Measurements from ENCODE around the gene SGCE.

The SGCE gene

GRCh38 chr7:94565247-94565894, 90.6 kb downstream of the SGCE start:
- no peak for DNase-seq

- no peak for DNase-seq
These were observed 93.4 kb downstream of the SGCE start for GRCh38 chr7:94562525-94562924.

- no peak for DNase-seq
These were observed 94.0 kb downstream of the SGCE start for GRCh38 chr7:94561841-94562514.

GRCh38 chr7:94559972-94560371, 96.0 kb downstream of the SGCE start:
- DNase-seq = no peak

GRCh38 chr7:94557215-94557614, 98.7 kb downstream of the SGCE start:
- DNase-seq = no peak

- no peak for DNase-seq
These were observed 99.9 kb downstream of the SGCE start for GRCh38 chr7:94556028-94556427.

- no peak for DNase-seq
These were observed 108.8 kb downstream of the SGCE start for GRCh38 chr7:94547126-94547525.

GRCh38 chr7:94540428-94540827, 115.5 kb downstream of the SGCE start:
- no peak for DNase-seq
